Neural cell (in vitro differentiated cells): ENCODE measurements around the gene MYO1D. TPM values are rescaled to one million over a fixed set of nuclear protein-coding genes. Genes with fewer than 3 reads are reported as not detected.

Experiments used
- H2AFZ ChIP-seq: fragments of 200-600, 300-800 bp; sonication (generic), shearing (Covaris generic); 2 replicates; pipeline ENCODE4 v1.6.0; 2014; ENCODE audit warnings: low read depth, mild to moderate bottlenecking, antibody characterized with exemption, low read length, moderate library complexity
- H3F3A ChIP-seq: fragments of 200-600 bp; shearing (Covaris generic); 2 replicates; pipeline ENCODE4 v1.6.1; 2016; ENCODE audit warnings: mild to moderate bottlenecking, moderate library complexity, mixed read lengths, antibody characterized with exemption, low read length; ENCODE audit not compliant: insufficient read depth, poor library complexity, severe bottlenecking
- H3K27ac ChIP-seq: fragments of 200-600, 300-800 bp; sonication (generic), shearing (Covaris generic); 2 replicates; pipeline ENCODE4 v1.5.1; 2014; ENCODE audit warnings: mild to moderate bottlenecking, low read length, moderate library complexity
- H3K27me3 ChIP-seq: fragments of 300-800, 200-600 bp; sonication (generic), shearing (Covaris generic); 2 replicates; pipeline ENCODE4 v1.6.0; 2014; ENCODE audit warnings: mild to moderate bottlenecking, low read depth, low read length, moderate library complexity; ENCODE audit not compliant: insufficient read depth
- H3K36me3 ChIP-seq: fragments of 300-800, 200-600 bp; sonication (generic), shearing (Covaris generic); 2 replicates; pipeline ENCODE4 v1.5.1; 2014; ENCODE audit warnings: mild to moderate bottlenecking, antibody characterized with exemption, low read length, moderate library complexity; ENCODE audit not compliant: insufficient read depth
- H3K4me2 ChIP-seq: fragments of 300-800, 200-600 bp; sonication (generic), shearing (Covaris generic); 2 replicates; pipeline ENCODE4 v1.6.0; 2014; ENCODE audit warnings: mild to moderate bottlenecking, low read length
- H3K4me3 ChIP-seq: fragments of 300-800, 200-600 bp; sonication (generic), shearing (Covaris generic); 2 replicates; pipeline ENCODE4 v1.5.1; 2014; ENCODE audit warnings: mild to moderate bottlenecking, low read length, moderate library complexity
- H3K79me2 ChIP-seq: fragments of 200-600 bp; shearing (Covaris generic); replicated peaks from 2 replicates; pipeline ENCODE4 v1.6.0; 2014; ENCODE audit warnings: mild to moderate bottlenecking, low read length, moderate library complexity; ENCODE audit not compliant: insufficient read depth
- H3K9ac ChIP-seq: fragments of 300-800, 200-600 bp; sonication (generic), shearing (Covaris generic); 2 replicates; pipeline ENCODE4 v1.6.1; 2016; ENCODE audit warnings: mild to moderate bottlenecking, low read length, mixed read lengths
- H3K9me2 ChIP-seq: fragments of 200-600 bp; shearing (Covaris generic); 2 replicates; pipeline ENCODE4 v1.6.1; 2016; ENCODE audit warnings: mild to moderate bottlenecking, low read length, mixed read lengths; ENCODE audit not compliant: insufficient read depth
- H3K9me3 ChIP-seq: fragments of 200-600, 300-800 bp; sonication (generic), shearing (Covaris generic); 2 replicates; pipeline ENCODE4 v1.6.1; 2016; ENCODE audit warnings: mild to moderate bottlenecking, mixed run types, low read length, moderate library complexity, mixed read lengths
- H4K20me1 ChIP-seq: fragments of 200-600 bp; shearing (Covaris generic); 2 replicates; pipeline ENCODE4 v1.6.1; 2016; ENCODE audit warnings: mild to moderate bottlenecking, mixed run types; ENCODE audit not compliant: insufficient read depth
- EP300 ChIP-seq: fragments of 450-650 bp; conservative IDR thresholded peaks from 2 replicates; pipeline ENCODE4 v1.6.1; 2014; ENCODE audit warnings: antibody characterized with exemption, mild to moderate bottlenecking, moderate library complexity; ENCODE audit not compliant: poor library complexity, severe bottlenecking
- EZH2 ChIP-seq: fragments of 200-600, 300-800 bp; shearing (Covaris generic), sonication (generic); IDR thresholded peaks from 2 replicates; pipeline ENCODE4 v1.6.1; 2014; ENCODE audit warnings: antibody characterized with exemption, low read length, borderline replicate concordance, mild to moderate bottlenecking; ENCODE audit not compliant: insufficient read depth, poor library complexity, severe bottlenecking
- MXI1 ChIP-seq: fragments of 450-650 bp; conservative IDR thresholded peaks from 2 replicates; pipeline ENCODE4 v1.6.1; 2014; ENCODE audit warnings: antibody characterized with exemption, mild to moderate bottlenecking; ENCODE audit not compliant: poor library complexity, severe bottlenecking
- POLR2AphosphoS5 ChIP-seq: IDR thresholded peaks from 2 replicates; pipeline ENCODE4 v1.6.1; 2012
- RAD21 ChIP-seq: fragments of 450-650 bp; conservative IDR thresholded peaks from 2 replicates; pipeline ENCODE4 v1.6.1; 2014; ENCODE audit warnings: antibody characterized with exemption, mild to moderate bottlenecking, moderate library complexity
- REST ChIP-seq: IDR thresholded peaks from 2 replicates; pipeline ENCODE4 v1.6.1; 2012; ENCODE audit warnings: borderline replicate concordance
- SMC3 ChIP-seq: fragments of 450-650 bp; conservative IDR thresholded peaks from 2 replicates; pipeline ENCODE4 v1.6.1; 2014; ENCODE audit warnings: antibody characterized with exemption, mild to moderate bottlenecking, moderate library complexity; ENCODE audit not compliant: poor library complexity
- TAF1 ChIP-seq: IDR thresholded peaks from 2 replicates; pipeline ENCODE4 v1.6.1; 2012; ENCODE audit warnings: low read depth
- polyA plus RNA-seq: library from polyadenylated mRNA; depleted of rRNA; stranded (reverse); fragments of >200 nt; gene quantifications from 2 replicates; pipeline ENCODE4 v1.2.3, GENCODE V29; 2014
- TF ChIP-seq, protein P1 (sequence below): fragments of 450-650 bp; IDR thresholded peaks from 2 replicates; pipeline ENCODE4 v1.5.1; 2014; ENCODE audit warnings: antibody characterized with exemption, mild to moderate bottlenecking, moderate library complexity; ENCODE audit not compliant: poor library complexity, severe bottlenecking

MYO1D gene
- polyA plus RNA-seq, 1 donor from 2014 or later = 10.7 TPM

DNA sequence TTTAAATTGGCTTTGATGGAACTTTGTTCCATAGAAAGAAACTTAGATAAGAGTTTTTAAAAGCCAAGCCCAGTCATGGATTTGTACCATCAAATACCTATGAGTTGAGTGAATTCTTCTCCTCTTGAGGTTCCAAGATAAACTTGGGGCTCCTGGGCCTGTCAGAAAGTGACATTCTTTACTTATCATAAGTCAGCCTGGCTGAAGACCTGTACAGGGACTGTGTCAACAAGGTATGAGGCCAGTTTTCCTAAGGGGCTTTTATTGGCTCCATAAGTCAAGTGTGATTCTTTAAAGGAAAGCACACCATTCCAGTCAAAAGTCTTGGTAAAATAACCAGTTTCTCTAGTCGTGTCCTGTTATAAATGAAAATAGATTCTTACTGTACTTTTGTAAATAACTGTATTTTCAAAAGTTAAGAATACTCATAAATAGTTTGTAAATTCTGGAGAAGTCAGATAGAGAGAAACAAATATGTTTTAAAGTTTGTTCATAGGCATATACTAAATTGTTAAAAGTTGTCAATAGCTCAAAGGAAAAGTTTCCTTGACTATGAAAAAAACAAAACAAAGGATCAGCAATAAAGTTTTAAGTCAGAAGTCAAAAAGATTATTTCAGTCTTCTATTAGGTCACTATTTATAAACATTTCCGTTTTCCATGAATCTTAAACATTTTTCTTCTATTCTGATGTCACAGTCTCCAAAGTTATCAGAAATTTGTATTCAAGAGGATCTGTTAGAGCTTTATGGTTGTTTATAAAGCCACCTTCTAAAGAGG, 22.5 kb upstream of the MYO1D start:
- H3K9ac ChIP-seq = no peak overlapping the region
- H3K9me2 ChIP-seq = no peaks in the 10 kb centered on the region
- no peak overlapping the region for H2AFZ ChIP-seq
- no peaks in the 10 kb centered on the region for H3F3A ChIP-seq
- no peaks in the 10 kb centered on the region for H3K79me2 ChIP-seq
- H3K9me3 ChIP-seq = no peaks in the 10 kb centered on the region
- no peak overlapping the region for H3K4me3 ChIP-seq
- no peaks in the 10 kb centered on the region for H4K20me1 ChIP-seq
- no peaks in the 10 kb centered on the region for H3K27me3 ChIP-seq
- H3K27ac ChIP-seq = no peak overlapping the region
- TF ChIP-seq TAF1 (no peak), POLR2AphosphoS5 (no peak), SMC3 (no peak), EZH2 (no peak), RAD21 (no peak), MXI1 (no peak)
- TF ChIP-seq, protein P1, sequence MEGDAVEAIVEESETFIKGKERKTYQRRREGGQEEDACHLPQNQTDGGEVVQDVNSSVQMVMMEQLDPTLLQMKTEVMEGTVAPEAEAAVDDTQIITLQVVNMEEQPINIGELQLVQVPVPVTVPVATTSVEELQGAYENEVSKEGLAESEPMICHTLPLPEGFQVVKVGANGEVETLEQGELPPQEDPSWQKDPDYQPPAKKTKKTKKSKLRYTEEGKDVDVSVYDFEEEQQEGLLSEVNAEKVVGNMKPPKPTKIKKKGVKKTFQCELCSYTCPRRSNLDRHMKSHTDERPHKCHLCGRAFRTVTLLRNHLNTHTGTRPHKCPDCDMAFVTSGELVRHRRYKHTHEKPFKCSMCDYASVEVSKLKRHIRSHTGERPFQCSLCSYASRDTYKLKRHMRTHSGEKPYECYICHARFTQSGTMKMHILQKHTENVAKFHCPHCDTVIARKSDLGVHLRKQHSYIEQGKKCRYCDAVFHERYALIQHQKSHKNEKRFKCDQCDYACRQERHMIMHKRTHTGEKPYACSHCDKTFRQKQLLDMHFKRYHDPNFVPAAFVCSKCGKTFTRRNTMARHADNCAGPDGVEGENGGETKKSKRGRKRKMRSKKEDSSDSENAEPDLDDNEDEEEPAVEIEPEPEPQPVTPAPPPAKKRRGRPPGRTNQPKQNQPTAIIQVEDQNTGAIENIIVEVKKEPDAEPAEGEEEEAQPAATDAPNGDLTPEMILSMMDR = no peak
- H3K4me2 ChIP-seq = no peak overlapping the region
- no peaks in the 10 kb centered on the region for H3K36me3 ChIP-seq

GRCh38 chr17:32896647-32897258, 19.8 kb upstream of the MYO1D start:
- Histone ChIP-seq H3K36me3 (no peaks in the 10 kb centered on the region), H4K20me1 (no peaks in the 10 kb centered on the region), H3K79me2 (no peaks in the 10 kb centered on the region), H2AFZ (no peak overlapping the region), H3K4me2 (no peak overlapping the region), H3K9me3 (no peaks in the 10 kb centered on the region), H3F3A (no peaks in the 10 kb centered on the region), H3K9ac (no peak overlapping the region), H3K27ac (no peak overlapping the region), H3K9me2 (no peaks in the 10 kb centered on the region), H3K4me3 (no peak overlapping the region), H3K27me3 (no peaks in the 10 kb centered on the region)
- TF ChIP-seq EZH2 (no peak), REST (no peak), EP300 (no peak), SMC3 (no peak), MXI1 (no peak), TAF1 (no peak)
- TF ChIP-seq, protein P1 = no peak
